IMR-90 (cell line): ENCODE results near the gene RSRC1. TPM values are rescaled to one million over a fixed set of nuclear protein-coding genes. Genes with fewer than 3 reads are reported as not detected.

Experiments used
- ATAC-seq: fragments of 200-7000 bp; cut with Tn5 transposase; 2 replicates; pipeline ENCODE4 v1.9.1; 2020; ENCODE audit warnings: low read depth, mild to moderate bottlenecking, moderate library complexity
- BruUV-seq: library from RNA; stranded (reverse); fragments of 400-500 nt; replicated peaks from 2 replicates; lab custom pipeline; 2021; lab: Mats Ljungman, UMichigan
- CTCF ChIA-PET: fragments of 300-600 bp; formaldehyde crosslinking; extraction: SDS; loops from one replicate; lab custom pipeline; 2021; ENCODE audit warnings: antibody characterized with exemption; lab: Yijun Ruan, JAX
- POLR2A ChIA-PET: fragments of 300-600 bp; sonication (Branson Sonifier 250); formaldehyde crosslinking; loops from one replicate; lab custom pipeline; 2022; ENCODE audit warnings: antibody characterized with exemption; ENCODE audit not compliant: unreplicated experiment; lab: Charles Lee
- DNase-seq: peaks from one replicate; pipeline ENCODE4 v3.0.0; 2013
- H2AFZ ChIP-seq: replicated peaks from 2 replicates; pipeline ENCODE3; 2013; ENCODE audit warnings: low read length, mild to moderate bottlenecking; ENCODE audit not compliant: poor library complexity
- H2AK5ac ChIP-seq: 2 replicates; pipeline ENCODE4 v1.6.1; 2013; ENCODE audit warnings: low read depth, low read length, inconsistent platforms
- H2AK9ac ChIP-seq: replicated peaks from 2 replicates; pipeline ENCODE3; 2013; ENCODE audit warnings: mild to moderate bottlenecking, low read depth, low read length, moderate library complexity; ENCODE audit not compliant: poor library complexity
- H2BK120ac ChIP-seq: 2 replicates; pipeline ENCODE4 v1.6.1; 2013; ENCODE audit warnings: low read depth, low read length, inconsistent platforms
- H2BK15ac ChIP-seq: 3 replicates; pipeline ENCODE4 v1.6.1; 2013; ENCODE audit warnings: low read depth, low read length, inconsistent platforms
- H2BK20ac ChIP-seq: 2 replicates; pipeline ENCODE4 v1.6.1; 2013; ENCODE audit warnings: low read depth, mild to moderate bottlenecking, inconsistent platforms, low read length, moderate library complexity
- H2BK5ac ChIP-seq: 2 replicates; pipeline ENCODE4 v1.6.1; 2013; ENCODE audit warnings: mild to moderate bottlenecking, low read depth, low read length, inconsistent platforms; ENCODE audit not compliant: poor library complexity, severe bottlenecking
- H3K14ac ChIP-seq: replicated peaks from 2 replicates; pipeline ENCODE4 v1.6.1; 2013; ENCODE audit warnings: low read depth, low read length, inconsistent platforms
- H3K18ac ChIP-seq: 2 replicates; pipeline ENCODE4 v1.6.1; 2013; ENCODE audit warnings: low read depth, low read length, control low read depth
- H3K23ac ChIP-seq: 2 replicates; pipeline ENCODE4 v1.6.1; 2013; ENCODE audit warnings: low read depth, low read length, inconsistent platforms
- H3K27ac ChIP-seq: 2 replicates; pipeline ENCODE4 v1.5.1; 2013; ENCODE audit warnings: mild to moderate bottlenecking, control low read depth, low read length; ENCODE audit not compliant: insufficient read depth
- H3K27me3 ChIP-seq: 2 replicates; pipeline ENCODE4 v1.6.1; 2013; ENCODE audit warnings: low read length; ENCODE audit not compliant: control insufficient read depth, insufficient read depth
- H3K36me3 ChIP-seq: 2 replicates; pipeline ENCODE4 v1.6.1; 2013; ENCODE audit warnings: low read length, mixed read lengths; ENCODE audit not compliant: control insufficient read depth, insufficient read depth
- H3K4ac ChIP-seq: 2 replicates; pipeline ENCODE4 v1.6.1; 2013; ENCODE audit warnings: low read depth, low read length, inconsistent platforms
- H3K4me1 ChIP-seq: 2 replicates; pipeline ENCODE4 v1.6.1; 2013; ENCODE audit warnings: low read length, mixed read lengths; ENCODE audit not compliant: control insufficient read depth, insufficient read depth
- H3K4me2 ChIP-seq: 2 replicates; pipeline ENCODE4 v1.6.1; 2013; ENCODE audit warnings: low read depth, mild to moderate bottlenecking, control low read depth, low read length, moderate library complexity
- H3K4me3 ChIP-seq: 2 replicates; pipeline ENCODE4 v1.5.1; 2013; ENCODE audit warnings: low read depth, mild to moderate bottlenecking, control low read depth, low read length, moderate library complexity; ENCODE audit not compliant: insufficient read depth
- H3K56ac ChIP-seq: 2 replicates; pipeline ENCODE4 v1.6.1; 2013; ENCODE audit warnings: low read length, inconsistent platforms; ENCODE audit not compliant: insufficient read depth; ENCODE audit errors: extremely low read depth
- H3K79me1 ChIP-seq, 2 experiments: 2 replicates each; pipeline ENCODE4 v1.6.1; 2013; ENCODE audit warnings: low read length in 2 of 2, inconsistent platforms in 1 of 2, low read depth in 1 of 2
- H3K9ac ChIP-seq: 2 replicates; pipeline ENCODE4 v1.6.1; 2013; ENCODE audit warnings: low read depth, low read length, control low read depth
- H3K9me1 ChIP-seq: 2 replicates; pipeline ENCODE4 v1.6.1; 2013; ENCODE audit warnings: low read length, inconsistent platforms; ENCODE audit not compliant: insufficient read depth
- H3K9me3 ChIP-seq: 2 replicates; pipeline ENCODE4 v1.6.1; 2013; ENCODE audit warnings: low read length; ENCODE audit not compliant: control insufficient read depth, insufficient read depth
- H4K20me1 ChIP-seq: 2 replicates; pipeline ENCODE4 v1.6.1; 2013; ENCODE audit warnings: low read length, inconsistent platforms; ENCODE audit not compliant: insufficient read depth
- H4K5ac ChIP-seq: 2 replicates; pipeline ENCODE4 v1.6.1; 2013; ENCODE audit warnings: mild to moderate bottlenecking, low read depth, low read length, control low read depth
- H4K8ac ChIP-seq, 2 experiments: 2 replicates each; pipeline ENCODE4 v1.6.1; 2013; ENCODE audit warnings: low read depth in 2 of 2, low read length in 2 of 2, control low read depth in 1 of 2, inconsistent platforms in 1 of 2
- H4K91ac ChIP-seq: 2 replicates; pipeline ENCODE4 v1.6.1; 2013; ENCODE audit warnings: low read depth, low read length, inconsistent platforms; ENCODE audit not compliant: insufficient read depth
- MAZ ChIP-seq: IDR thresholded peaks from 2 replicates; pipeline ENCODE4 v1.6.1; 2012; ENCODE audit warnings: low read depth, mild to moderate bottlenecking, low read length, improper control_type of control experiment, moderate library complexity, borderline replicate concordance
- RCOR1 ChIP-seq: IDR thresholded peaks from 2 replicates; pipeline ENCODE4 v1.6.1; 2012; ENCODE audit warnings: mild to moderate bottlenecking, low read length, improper control_type of control experiment; ENCODE audit not compliant: insufficient replicate concordance
- WGBS, 2 experiments: methylation state at CpG; one replicate each; pipeline versions ENCODE4 v1.1.5 to v1.1.7; 2013; ENCODE audit warnings: missing lambda C conversion rate in 2 of 2; ENCODE audit not compliant: insufficient read length in 1 of 2; ENCODE audit errors: extremely low coverage in 2 of 2; 5-methylcytosine and 5-hydroxymethylcytosine counted together
- dilution Hi-C: fragments of 300-500 bp; cut with HindIII; formaldehyde crosslinking; loops from one replicate; pipeline ENCODE4 v1.14.3; 2018; ENCODE audit warnings: low sequenced_read_pairs; ENCODE audit not compliant: unreplicated experiment
- in situ Hi-C: fragments of 300-500 bp; cut with MboI; formaldehyde crosslinking; loops from 3 replicates; pipeline ENCODE4 v1.14.3; 2019; ENCODE audit warnings: low sequenced_read_pairs, inconsistent platforms, mixed read lengths
- intact Hi-C: fragments of 100-400 bp; cut with micrococcal nuclease; formaldehyde crosslinking; loops from 2 replicates; pipeline ENCODE4 v1.10.0; 2022
- polyA plus RNA-seq, 3 experiments: library from polyadenylated mRNA; depleted of rRNA; stranded (reverse); fragments of >200 nt; gene quantifications; 2 replicates each; pipeline ENCODE4 v1.2.3, GENCODE V29; 2012; ENCODE audit warnings: low replicate concordance in 1 of 3
- total RNA-seq: library from RNA; depleted of rRNA; stranded (reverse); fragments of >200 nt; gene quantifications from 2 replicates; pipeline ENCODE4 v1.2.3, GENCODE V29; 2012

The RSRC1 gene
- total and polyA plus RNA-seq, 2 of the 4 experiments (the other 2 are of a cell fraction), result 3.8 to 41.8 TPM

DNA sequence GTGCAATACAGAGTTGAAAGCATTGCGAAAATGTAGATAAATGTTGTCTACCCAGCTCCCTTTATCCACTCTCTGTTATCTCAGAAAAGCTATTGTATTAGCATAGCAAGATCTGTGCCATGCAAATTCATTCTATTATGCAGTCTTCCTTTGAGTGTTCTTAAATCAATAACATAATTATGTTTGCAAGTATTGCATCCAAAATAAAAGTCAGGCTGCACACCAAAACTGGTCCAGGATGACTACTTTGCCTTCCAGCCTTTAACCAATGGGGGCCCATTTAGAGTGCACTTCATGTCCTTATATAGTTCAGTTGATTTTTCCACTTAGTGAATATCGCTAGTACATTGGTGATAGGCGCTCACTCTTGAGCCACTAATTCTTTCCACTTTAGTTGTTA, 353.7 kb downstream of the RSRC1 start:
- no peak overlapping the region for H2AK5ac ChIP-seq
- no peak overlapping the region for H4K8ac ChIP-seq
- H2AFZ ChIP-seq, result no peak overlapping the region
- H3K27ac ChIP-seq, result no peak overlapping the region
- no peak overlapping the region for H4K5ac ChIP-seq
- H3K9ac ChIP-seq, result no peak overlapping the region
- H3K36me3 ChIP-seq, result no peaks in the 10 kb centered on the region
- H3K79me1 ChIP-seq, result no peaks in the 10 kb centered on the region
- no peak for ATAC-seq
- no peaks in the 10 kb centered on the region for H4K20me1 ChIP-seq
- no peaks in the 10 kb centered on the region for H3K27me3 ChIP-seq
- H3K4me3 ChIP-seq, result no peak overlapping the region
- H2BK20ac ChIP-seq, result no peak overlapping the region
- no peak overlapping the region for H3K4me2 ChIP-seq
- H3K14ac ChIP-seq, result no peak overlapping the region
- H2BK120ac ChIP-seq, result no peak overlapping the region
- H3K9me3 ChIP-seq, result no peaks in the 10 kb centered on the region
- no peaks in the 10 kb centered on the region for H3K9me1 ChIP-seq
- H2BK5ac ChIP-seq, result no peak overlapping the region
- H3K4ac ChIP-seq, result no peak overlapping the region
- ChIA-PET POLR2A (no interaction called here), CTCF (interaction anchor here (1.3 to 1.9 kb wide), 2 partner anchors 29 to 857 kb away, joined by 3 to 5 read pairs; no protein-coding TSS in a partner anchor)
- intact Hi-C loops, result no loop called here
- DNase-seq, result no peak
- no peak for TF ChIP-seq RCOR1
- TF ChIP-seq MAZ, result no peak
- H3K23ac ChIP-seq, result no peak overlapping the region
- WGBS, 2 experiments, result no CpG with 5 or more reads among the region's 3 CpGs
- no peak overlapping the region for H3K56ac ChIP-seq
- H3K4me1 ChIP-seq, result no peaks in the 10 kb centered on the region
- dilution Hi-C loops, result no loop called here
- no peak overlapping the region for H4K91ac ChIP-seq
- no peak overlapping the region for H2BK15ac ChIP-seq
- H2AK9ac ChIP-seq, result no peak overlapping the region
- no TSS peak for BruUV-seq
- no peak overlapping the region for H3K18ac ChIP-seq
- in situ Hi-C loops, result no loop called here
